Endothelial cell (in vitro differentiated cells): ENCODE measurements around the gene IFITM1. TPM values are rescaled to one million over a fixed set of nuclear protein-coding genes. Genes with fewer than 3 reads are reported as not detected.
"Not testable (repeated sequence)": the region's sequence is repeated elsewhere in the genome, so short reads cannot be mapped to it uniquely, and the experiment has no call there.

Source experiments
- DNase-seq: peaks from one replicate; pipeline ENCODE4 v3.0.0; 2021; ENCODE audit warnings: low spot score
- H3K27ac Mint-ChIP-seq: one replicate; pipeline ENCODE4 v1.8.0; 2021; ENCODE audit warnings: mixed read lengths, inconsistent platforms; ENCODE audit not compliant: unreplicated experiment
- H3K27me3 Mint-ChIP-seq: one replicate; pipeline ENCODE4 v1.8.0; 2021; ENCODE audit warnings: mild to moderate bottlenecking, moderate library complexity, mixed read lengths, inconsistent platforms; ENCODE audit not compliant: unreplicated experiment
- H3K36me3 Mint-ChIP-seq: one replicate; pipeline ENCODE4 v1.8.0; 2021; ENCODE audit warnings: mild to moderate bottlenecking, low read depth, mixed read lengths, inconsistent platforms; ENCODE audit not compliant: unreplicated experiment
- H3K4me1 Mint-ChIP-seq: one replicate; pipeline ENCODE4 v1.8.0; 2021; ENCODE audit warnings: mild to moderate bottlenecking, mixed read lengths, inconsistent platforms; ENCODE audit not compliant: unreplicated experiment
- H3K4me3 Mint-ChIP-seq: one replicate; pipeline ENCODE4 v1.8.0; 2021; ENCODE audit warnings: mild to moderate bottlenecking, mixed read lengths, inconsistent platforms; ENCODE audit not compliant: unreplicated experiment
- H3K9me3 Mint-ChIP-seq: one replicate; pipeline ENCODE4 v1.8.0; 2021; ENCODE audit warnings: mixed read lengths, inconsistent platforms; ENCODE audit not compliant: unreplicated experiment
- total RNA-seq: library from RNA; stranded (reverse); fragmentation: NEBNext Ultra II Directional; extraction: Animal tissue kit (Norgen Biotek cat#: 25700); gene quantifications from one replicate; pipeline ENCODE4 v1.2.1, GENCODE V29; 2021; ENCODE audit not compliant: unreplicated experiment
- TF ChIP-seq, protein P1 (sequence below): fragments of 200-600 bp; sonication (generic); IDR thresholded peaks from one replicate; pipeline ENCODE4 v1.5.0; 2021; ENCODE audit warnings: antibody characterized with exemption; ENCODE audit not compliant: unreplicated experiment

The IFITM1 gene
- total RNA-seq, 1 donor from 2014 or later, result 23.4 TPM

DNA sequence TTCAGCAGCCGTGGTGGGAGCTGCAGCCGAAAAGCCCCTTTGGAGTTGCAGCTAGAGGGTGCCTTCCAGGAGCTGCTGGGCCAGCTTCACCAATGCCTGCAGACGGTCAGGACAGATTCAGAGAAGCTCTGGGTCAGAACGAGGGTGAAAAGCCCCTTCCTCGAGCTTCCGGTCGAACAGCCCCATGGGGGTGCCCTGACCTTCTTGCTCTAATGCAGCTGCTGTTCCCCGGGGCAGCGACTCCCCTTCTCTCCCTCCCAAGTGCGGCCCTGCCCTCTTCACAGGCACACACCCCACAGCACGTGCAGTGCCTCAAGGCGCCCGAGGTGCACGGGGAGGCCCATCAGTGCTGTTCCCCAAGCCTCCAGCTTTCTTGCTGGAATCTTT, 16.5 kb downstream of the IFITM1 start:
- Mint-ChIP-seq H3K4me1 (peaks cover 36% of the 10 kb centered on the region), H3K27ac (no peak overlapping the region)
- DNase-seq, result no peak

DNA sequence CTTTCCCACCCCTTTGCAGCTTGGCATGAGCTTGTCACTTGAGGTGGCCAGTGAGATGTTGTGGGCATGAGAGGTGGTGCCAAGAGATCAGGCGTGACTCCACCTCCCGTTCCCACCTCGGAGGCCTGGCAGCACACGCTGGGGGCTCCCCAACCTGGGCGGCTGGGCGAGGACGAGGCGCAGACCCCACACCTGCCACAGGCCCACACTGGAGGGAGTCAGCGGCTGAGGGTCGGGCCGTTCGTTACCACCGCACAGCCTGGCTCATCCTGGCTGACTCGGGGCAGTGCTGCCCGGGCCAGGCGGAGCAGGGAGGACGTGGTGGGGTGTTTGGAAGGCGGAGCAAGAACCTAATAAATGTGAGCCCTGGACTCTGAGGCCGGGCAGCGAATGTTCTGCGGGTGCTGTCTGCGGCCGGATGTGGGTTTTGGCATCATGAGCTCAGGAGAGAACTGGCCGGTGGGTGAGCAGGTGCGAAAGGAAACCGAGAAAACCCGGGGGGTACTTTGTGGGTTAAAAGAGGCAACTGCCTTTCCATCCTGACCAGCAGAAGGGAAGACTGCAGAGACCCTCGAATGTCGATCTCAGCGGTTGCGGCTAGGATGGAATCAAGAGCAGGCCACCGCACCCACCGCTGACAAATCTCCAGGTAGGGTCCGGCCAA, 17.0 kb downstream of the IFITM1 start:
- peak overlapping the region; percentile 11 for H3K4me3 Mint-ChIP-seq

More for the DNA sequence above, 16.5 kb downstream of the IFITM1 start:
- Mint-ChIP-seq H3K27me3 (no peaks in the 10 kb centered on the region), H3K9me3 (no peaks in the 10 kb centered on the region), H3K4me3 (no peak overlapping the region), H3K36me3 (no peaks in the 10 kb centered on the region)
- TF ChIP-seq, protein P1, sequence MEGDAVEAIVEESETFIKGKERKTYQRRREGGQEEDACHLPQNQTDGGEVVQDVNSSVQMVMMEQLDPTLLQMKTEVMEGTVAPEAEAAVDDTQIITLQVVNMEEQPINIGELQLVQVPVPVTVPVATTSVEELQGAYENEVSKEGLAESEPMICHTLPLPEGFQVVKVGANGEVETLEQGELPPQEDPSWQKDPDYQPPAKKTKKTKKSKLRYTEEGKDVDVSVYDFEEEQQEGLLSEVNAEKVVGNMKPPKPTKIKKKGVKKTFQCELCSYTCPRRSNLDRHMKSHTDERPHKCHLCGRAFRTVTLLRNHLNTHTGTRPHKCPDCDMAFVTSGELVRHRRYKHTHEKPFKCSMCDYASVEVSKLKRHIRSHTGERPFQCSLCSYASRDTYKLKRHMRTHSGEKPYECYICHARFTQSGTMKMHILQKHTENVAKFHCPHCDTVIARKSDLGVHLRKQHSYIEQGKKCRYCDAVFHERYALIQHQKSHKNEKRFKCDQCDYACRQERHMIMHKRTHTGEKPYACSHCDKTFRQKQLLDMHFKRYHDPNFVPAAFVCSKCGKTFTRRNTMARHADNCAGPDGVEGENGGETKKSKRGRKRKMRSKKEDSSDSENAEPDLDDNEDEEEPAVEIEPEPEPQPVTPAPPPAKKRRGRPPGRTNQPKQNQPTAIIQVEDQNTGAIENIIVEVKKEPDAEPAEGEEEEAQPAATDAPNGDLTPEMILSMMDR, result no peak

DNA sequence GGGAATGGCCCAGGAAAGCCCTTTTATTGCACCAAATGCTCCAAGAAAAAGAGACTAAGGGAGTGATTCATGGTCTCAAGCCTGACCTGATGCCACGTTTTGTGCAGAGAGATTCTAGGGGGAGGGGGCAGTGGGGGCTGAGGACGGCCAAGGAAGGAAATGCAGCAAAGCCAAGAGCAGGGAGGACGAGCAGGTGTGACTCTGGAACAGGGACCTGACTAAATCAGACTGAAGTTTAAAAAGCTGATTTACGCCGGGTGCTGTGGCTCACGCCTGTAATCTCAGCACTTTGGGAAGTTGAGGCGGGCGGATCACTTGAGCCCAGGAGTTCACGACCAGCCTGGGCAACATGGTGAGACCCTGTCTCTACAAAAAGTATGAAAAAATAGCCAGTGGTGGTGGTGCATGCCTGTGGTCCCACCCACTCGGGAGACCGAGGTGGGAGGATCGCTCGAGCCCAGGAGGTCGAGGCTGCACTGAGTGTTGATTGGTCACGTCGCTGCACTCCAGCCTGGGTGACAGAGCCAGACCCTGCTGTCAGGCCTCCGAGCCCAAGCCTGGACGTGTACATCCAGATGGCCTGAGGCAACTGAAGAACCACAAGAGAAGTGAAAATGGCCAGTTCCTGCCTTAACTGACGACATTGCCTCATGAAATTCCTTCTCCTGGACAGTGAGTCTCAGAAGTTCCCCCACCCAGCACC, 17.7 kb downstream of the IFITM1 start:
- H3K9me3 Mint-ChIP-seq, result no peaks in the 10 kb centered on the region
- H3K36me3 Mint-ChIP-seq, result no peaks in the 10 kb centered on the region
- peaks cover 41% of the 10 kb centered on the region for H3K4me1 Mint-ChIP-seq
- H3K27ac Mint-ChIP-seq, result peak overlapping the region; percentile 13
- no peak overlapping the region for H3K4me3 Mint-ChIP-seq
- TF ChIP-seq, protein P1, result no peak
- DNase-seq, result no peak
- H3K27me3 Mint-ChIP-seq, result no peaks in the 10 kb centered on the region

More for the DNA sequence above, 17.0 kb downstream of the IFITM1 start:
- no peaks in the 10 kb centered on the region for H3K36me3 Mint-ChIP-seq
- H3K9me3 Mint-ChIP-seq, result no peaks in the 10 kb centered on the region
- no peaks in the 10 kb centered on the region for H3K27me3 Mint-ChIP-seq
- DNase-seq, result no peak
- peaks cover 41% of the 10 kb centered on the region for H3K4me1 Mint-ChIP-seq
- TF ChIP-seq, protein P1, result no peak
- no peak overlapping the region for H3K27ac Mint-ChIP-seq

DNA sequence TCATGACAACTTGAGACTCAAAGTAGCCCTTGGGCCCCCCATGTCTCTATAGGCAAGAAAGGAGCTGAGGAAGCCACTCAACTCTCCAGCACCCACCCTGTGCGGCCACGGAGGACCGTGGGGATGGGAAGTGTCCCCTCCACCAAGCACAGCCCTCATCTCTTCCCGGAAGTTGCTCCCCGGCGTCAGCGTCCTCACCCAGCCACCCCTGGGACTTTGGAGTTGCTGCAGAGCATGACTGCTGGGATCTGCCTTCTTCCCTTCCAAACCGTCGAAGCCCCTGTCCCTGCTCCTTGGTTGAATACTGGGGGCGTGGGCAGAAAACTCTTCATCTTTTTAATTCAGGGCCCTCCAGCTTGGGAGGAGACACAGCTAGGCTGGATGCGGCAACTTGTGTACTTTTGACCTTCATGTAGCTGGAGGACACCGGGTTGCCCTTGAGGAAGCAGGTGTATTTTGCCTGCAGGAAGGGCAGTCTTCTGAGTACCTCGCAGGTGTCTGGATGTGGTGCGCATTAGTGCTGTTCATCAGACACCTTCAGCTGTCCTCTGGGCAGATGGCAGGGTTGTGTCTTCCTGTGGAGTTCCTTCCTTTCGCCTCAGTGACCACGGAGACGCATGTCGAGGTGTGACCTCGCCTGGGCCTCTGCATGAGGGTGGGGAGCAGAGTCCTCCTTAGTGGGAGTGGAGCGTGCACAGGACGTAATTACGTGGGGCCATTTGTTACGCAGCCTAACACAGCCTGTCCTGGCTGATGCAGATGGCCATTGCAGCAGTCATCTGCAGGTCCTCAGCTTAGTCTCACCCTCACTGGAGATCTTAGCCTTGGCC, 19.0 kb downstream of the IFITM1 start:
- TF ChIP-seq, protein P1, result no peak
- Mint-ChIP-seq H3K4me1 (peaks cover 37% of the 10 kb centered on the region), H3K27me3 (no peaks in the 10 kb centered on the region), H3K9me3 (no peaks in the 10 kb centered on the region), H3K36me3 (no peaks in the 10 kb centered on the region), H3K4me3 (no peak overlapping the region), H3K27ac (no peak overlapping the region)
- DNase-seq, result no peak

DNA sequence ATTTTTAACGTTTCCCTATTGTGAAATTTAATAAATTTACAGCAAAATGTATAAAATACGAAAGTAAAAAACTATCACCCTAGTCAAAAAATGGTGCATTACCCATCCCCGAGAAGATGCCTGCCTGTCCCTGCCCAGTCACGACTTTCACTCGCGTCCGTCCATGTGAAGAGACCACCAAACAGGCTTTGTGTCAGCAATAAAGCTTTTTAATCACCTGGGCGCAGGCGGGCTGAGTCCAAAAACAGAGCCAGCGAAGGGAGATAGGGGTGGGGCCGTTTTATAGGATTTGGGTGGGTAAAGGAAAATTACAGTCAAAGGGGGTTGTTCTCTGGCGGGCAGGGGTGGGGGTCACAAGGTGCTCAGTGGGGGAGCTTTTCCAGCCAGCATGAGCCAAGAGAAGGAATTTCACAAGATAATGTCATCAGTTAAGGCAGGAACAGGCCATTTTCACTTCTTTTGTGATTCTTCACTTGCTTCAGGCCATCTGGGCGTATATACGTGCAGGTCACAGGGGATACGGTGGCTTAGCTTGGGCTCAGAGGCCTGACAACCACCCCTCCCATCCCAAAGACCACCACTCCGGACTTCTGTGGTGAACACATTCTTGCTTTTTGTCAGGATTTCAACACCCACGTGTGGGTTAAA, 19.9 kb downstream of the IFITM1 start:
- H3K27me3 Mint-ChIP-seq, H3K9me3 Mint-ChIP-seq, H3K4me3 Mint-ChIP-seq, H3K36me3 Mint-ChIP-seq, DNase-seq: not testable (repeated sequence)
- H3K27ac Mint-ChIP-seq, result peak overlapping the region; percentile 2
- peaks cover 37% of the 10 kb centered on the region for H3K4me1 Mint-ChIP-seq
